RWPE1 (cell line): ENCODE data around the gene CLTA.

Experiments used
- CTCF ChIA-PET: fragments of 350-600 bp; sonication (Branson Sonifier 250); formaldehyde crosslinking; extraction: SDS; loops from one replicate; lab custom pipeline; 2021; lab: Yijun Ruan, JAX
- POLR2A ChIA-PET: fragments of 400-600 bp; formaldehyde crosslinking; extraction: SDS; loops from one replicate; lab custom pipeline; 2020; ENCODE audit warnings: antibody characterized with exemption; ENCODE audit not compliant: low non-redundant PET; lab: Yijun Ruan, JAX
- DNase-seq: peaks from one replicate; pipeline ENCODE4 v3.0.0; 2012; ENCODE audit warnings: low spot score
- H3K27ac ChIP-seq: fragments of 450-650 bp; 2 replicates; pipeline ENCODE4 v1.5.1; 2017
- TF ChIP-seq, protein P1 (sequence below): fragments of 450-650 bp; conservative IDR thresholded peaks from 2 replicates; pipeline ENCODE4 v1.5.1; 2017; ENCODE audit warnings: low read depth, mild to moderate bottlenecking

Gene CLTA

GRCh38 chr9:36258208-36258995, 67.7 kb downstream of the CLTA start, which contains the start of gene GNE:
GNE (minus strand) TSS chr9:36258448; CDS start chr9:36249355, 9,093 bp downstream.
- ChIA-PET POLR2A (interaction anchor here (0.6 to 0.9 kb wide), 2 partner anchors 65 to 66 kb away, joined by 4 to 10 read pairs; no protein-coding TSS in a partner anchor), CTCF (interaction anchor here (0.7 to 0.8 kb wide), 3 partner anchors 55 to 94 kb away, joined by 3 to 5 read pairs (median 5); no protein-coding TSS in a partner anchor)
- TF ChIP-seq, protein P1, sequence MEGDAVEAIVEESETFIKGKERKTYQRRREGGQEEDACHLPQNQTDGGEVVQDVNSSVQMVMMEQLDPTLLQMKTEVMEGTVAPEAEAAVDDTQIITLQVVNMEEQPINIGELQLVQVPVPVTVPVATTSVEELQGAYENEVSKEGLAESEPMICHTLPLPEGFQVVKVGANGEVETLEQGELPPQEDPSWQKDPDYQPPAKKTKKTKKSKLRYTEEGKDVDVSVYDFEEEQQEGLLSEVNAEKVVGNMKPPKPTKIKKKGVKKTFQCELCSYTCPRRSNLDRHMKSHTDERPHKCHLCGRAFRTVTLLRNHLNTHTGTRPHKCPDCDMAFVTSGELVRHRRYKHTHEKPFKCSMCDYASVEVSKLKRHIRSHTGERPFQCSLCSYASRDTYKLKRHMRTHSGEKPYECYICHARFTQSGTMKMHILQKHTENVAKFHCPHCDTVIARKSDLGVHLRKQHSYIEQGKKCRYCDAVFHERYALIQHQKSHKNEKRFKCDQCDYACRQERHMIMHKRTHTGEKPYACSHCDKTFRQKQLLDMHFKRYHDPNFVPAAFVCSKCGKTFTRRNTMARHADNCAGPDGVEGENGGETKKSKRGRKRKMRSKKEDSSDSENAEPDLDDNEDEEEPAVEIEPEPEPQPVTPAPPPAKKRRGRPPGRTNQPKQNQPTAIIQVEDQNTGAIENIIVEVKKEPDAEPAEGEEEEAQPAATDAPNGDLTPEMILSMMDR = no peak
- DNase-seq = peak; percentile 95
- H3K27ac ChIP-seq = peak within 1 kb of the TSS; percentile 96

GRCh38 chr9:36258996-36259533, 68.3 kb downstream of the CLTA start:
- ChIA-PET POLR2A (interaction anchor here (0.6 to 0.9 kb wide), 2 partner anchors 64 to 66 kb away, joined by 4 to 10 read pairs; no protein-coding TSS in a partner anchor), CTCF (interaction anchor here (0.7 kb wide), 2 partner anchors 77 to 93 kb away, joined by 5 read pairs; no protein-coding TSS in a partner anchor)
- no peak for DNase-seq
- peak overlapping the region; percentile 96 for H3K27ac ChIP-seq
- TF ChIP-seq, protein P1 = no peak
